Measurements from ENCODE around the gene SUN2. TPM values are rescaled to one million over a fixed set of nuclear protein-coding genes. Genes with fewer than 3 reads are reported as not detected.

Gene SUN2
- total RNA-seq, 1 donor from 2014 or later = 124 TPM

- no peak for DNase-seq (ENCODE audit: low spot score)
- peak overlapping the region; percentile 92 for H3K27ac Mint-ChIP-seq (ENCODE audit: unreplicated experiment)
- H3K4me3 Mint-ChIP-seq (ENCODE audit: unreplicated experiment) = no peak overlapping the region
These were observed 37.4 kb downstream of the SUN2 start for GRCh38 chr22:38718414-38718813.

GRCh38 chr22:38717244-38717643 is 38.6 kb downstream of the SUN2 start:
- Mint-ChIP-seq H3K4me3 (ENCODE audit: unreplicated experiment) (no peak overlapping the region), H3K9me3 (ENCODE audit: low read depth) (no peaks in the 10 kb centered on the region), H3K4me1 (ENCODE audit: low read depth) (peaks cover 75% of the 10 kb centered on the region), H3K27ac (ENCODE audit: unreplicated experiment) (peak overlapping the region; percentile 92), H3K27me3 (ENCODE audit: low read depth) (no peaks in the 10 kb centered on the region), H3K36me3 (ENCODE audit: low read depth) (peaks cover 14% of the 10 kb centered on the region)
- no peak for TF ChIP-seq CTCF (IDR thresholded peaks at IDR 0.05)
- no peak for DNase-seq (ENCODE audit: low spot score)

More at GRCh38 chr22:38718414-38718813, 37.4 kb downstream of the SUN2 start:
- peaks cover 63% of the 10 kb centered on the region for H3K4me1 Mint-ChIP-seq (ENCODE audit: low read depth)
- H3K36me3 Mint-ChIP-seq (ENCODE audit: low read depth) = peaks cover 20% of the 10 kb centered on the region
- H3K27me3 Mint-ChIP-seq (ENCODE audit: low read depth) = no peaks in the 10 kb centered on the region
- TF ChIP-seq CTCF (IDR thresholded peaks at IDR 0.05) = peak; percentile 81
- H3K9me3 Mint-ChIP-seq (ENCODE audit: low read depth) = no peaks in the 10 kb centered on the region

GRCh38 chr22:38716826-38717225 is 39.0 kb downstream of the SUN2 start:
- no peak overlapping the region for H3K4me3 Mint-ChIP-seq (ENCODE audit: unreplicated experiment)
- H3K27me3 Mint-ChIP-seq (ENCODE audit: low read depth) = no peaks in the 10 kb centered on the region
- H3K27ac Mint-ChIP-seq (ENCODE audit: unreplicated experiment) = peak overlapping the region; percentile 92
- no peak for TF ChIP-seq CTCF (IDR thresholded peaks at IDR 0.05)
- peaks cover 79% of the 10 kb centered on the region for H3K4me1 Mint-ChIP-seq (ENCODE audit: low read depth)
- peaks cover 14% of the 10 kb centered on the region for H3K36me3 Mint-ChIP-seq (ENCODE audit: low read depth)
- no peaks in the 10 kb centered on the region for H3K9me3 Mint-ChIP-seq (ENCODE audit: low read depth)
- no peak for DNase-seq (ENCODE audit: low spot score)

- Mint-ChIP-seq H3K9me3 (ENCODE audit: low read depth) (no peaks in the 10 kb centered on the region), H3K27me3 (ENCODE audit: low read depth) (no peaks in the 10 kb centered on the region), H3K27ac (ENCODE audit: unreplicated experiment) (peak overlapping the region; percentile 27), H3K4me3 (ENCODE audit: unreplicated experiment) (no peak overlapping the region), H3K36me3 (ENCODE audit: low read depth) (peaks cover 10% of the 10 kb centered on the region), H3K4me1 (ENCODE audit: low read depth) (peaks cover 78% of the 10 kb centered on the region)
- TF ChIP-seq CTCF (IDR thresholded peaks at IDR 0.05) = no peak
- DNase-seq (ENCODE audit: low spot score) = no peak
These were observed 39.5 kb downstream of the SUN2 start for GRCh38 chr22:38716271-38716670.

- no peak overlapping the region for H3K4me3 Mint-ChIP-seq (ENCODE audit: unreplicated experiment)
- no peaks in the 10 kb centered on the region for H3K9me3 Mint-ChIP-seq (ENCODE audit: low read depth)
- H3K4me1 Mint-ChIP-seq (ENCODE audit: low read depth) = peaks cover 78% of the 10 kb centered on the region
- no peak for TF ChIP-seq CTCF (IDR thresholded peaks at IDR 0.05)
- no peaks in the 10 kb centered on the region for H3K27me3 Mint-ChIP-seq (ENCODE audit: low read depth)
- H3K27ac Mint-ChIP-seq (ENCODE audit: unreplicated experiment) = no peak overlapping the region
- peaks cover 8% of the 10 kb centered on the region for H3K36me3 Mint-ChIP-seq (ENCODE audit: low read depth)
- no peak for DNase-seq (ENCODE audit: low spot score)
These were observed 39.9 kb downstream of the SUN2 start for GRCh38 chr22:38715852-38716251.

Data from chondrocyte (in vitro differentiated cells).